ENCODE measurements around the gene FCRL1.

FCRL1 gene

GRCh38 chr1:157773493-157774350 is 46.2 kb downstream of the FCRL1 start:
- no peak for DNase-seq (ENCODE audit: low read depth, low spot score)
- TF ChIP-seq CTCF (IDR thresholded peaks at IDR 0.05; ENCODE audit: low read depth, low read length), result no peak
- in situ Hi-C loops (cut with HindIII; ENCODE audit: low sequenced_read_pairs), result no loop called here
- no peak overlapping the region for H3K4me3 ChIP-seq (ENCODE audit: low read depth, low read length)

- DNase-seq (ENCODE audit: low read depth, low spot score), result no peak
- TF ChIP-seq CTCF (IDR thresholded peaks at IDR 0.05; ENCODE audit: low read depth, low read length), result no peak
- H3K4me3 ChIP-seq (ENCODE audit: low read depth, low read length), result no peak overlapping the region
- in situ Hi-C loops (cut with HindIII; ENCODE audit: low sequenced_read_pairs), result no loop called here
Observed at GRCh38 chr1:157771661-157772425, 48.1 kb downstream of the FCRL1 start.

GRCh38 chr1:157770442-157771043 is 49.4 kb downstream of the FCRL1 start:
- H3K4me3 ChIP-seq (ENCODE audit: low read depth, low read length), result no peak overlapping the region
- no peak for DNase-seq (ENCODE audit: low read depth, low spot score)
- TF ChIP-seq CTCF (IDR thresholded peaks at IDR 0.05; ENCODE audit: low read depth, low read length), result peak; percentile 18
- in situ Hi-C loops (cut with HindIII; ENCODE audit: low sequenced_read_pairs), result no loop called here

- DNase-seq (ENCODE audit: low read depth, low spot score), result no peak
- no peak overlapping the region for H3K4me3 ChIP-seq (ENCODE audit: low read depth, low read length)
- TF ChIP-seq CTCF (IDR thresholded peaks at IDR 0.05; ENCODE audit: low read depth, low read length), result no peak
- in situ Hi-C loops (cut with HindIII; ENCODE audit: low sequenced_read_pairs), result no loop called here
Observed at GRCh38 chr1:157766792-157767191, 53.1 kb downstream of the FCRL1 start.

GRCh38 chr1:157758018-157758417 is 61.9 kb downstream of the FCRL1 start:
- DNase-seq (ENCODE audit: low read depth, low spot score), result no peak
- no peak for TF ChIP-seq CTCF (IDR thresholded peaks at IDR 0.05; ENCODE audit: low read depth, low read length)
- H3K4me3 ChIP-seq (ENCODE audit: low read depth, low read length), result no peak overlapping the region
- in situ Hi-C loops (cut with HindIII; ENCODE audit: low sequenced_read_pairs), result no loop called here

GRCh38 chr1:157753611-157754010 is 66.3 kb downstream of the FCRL1 start:
- no peak overlapping the region for H3K4me3 ChIP-seq (ENCODE audit: low read depth, low read length)
- no peak for TF ChIP-seq CTCF (IDR thresholded peaks at IDR 0.05; ENCODE audit: low read depth, low read length)
- no peak for DNase-seq (ENCODE audit: low read depth, low spot score)
- in situ Hi-C loops (cut with HindIII; ENCODE audit: low sequenced_read_pairs), result no loop called here
